GM19468 (cell line): ENCODE measurements around the gene FARP1.
"Not testable (repeated sequence)": the region's sequence is repeated elsewhere in the genome, so short reads cannot be mapped to it uniquely, and the experiment has no call there.

Experiments
- ATAC-seq: cut with Tn5 transposase; IDR thresholded peaks from one replicate; pipeline ENCODE4 v1.9.1; 2021; ENCODE audit warnings: mild to moderate bottlenecking, moderate library complexity, moderate number of reproducible peaks; ENCODE audit not compliant: unreplicated experiment; ENCODE audit errors: extremely low read depth

FARP1 gene

DNA sequence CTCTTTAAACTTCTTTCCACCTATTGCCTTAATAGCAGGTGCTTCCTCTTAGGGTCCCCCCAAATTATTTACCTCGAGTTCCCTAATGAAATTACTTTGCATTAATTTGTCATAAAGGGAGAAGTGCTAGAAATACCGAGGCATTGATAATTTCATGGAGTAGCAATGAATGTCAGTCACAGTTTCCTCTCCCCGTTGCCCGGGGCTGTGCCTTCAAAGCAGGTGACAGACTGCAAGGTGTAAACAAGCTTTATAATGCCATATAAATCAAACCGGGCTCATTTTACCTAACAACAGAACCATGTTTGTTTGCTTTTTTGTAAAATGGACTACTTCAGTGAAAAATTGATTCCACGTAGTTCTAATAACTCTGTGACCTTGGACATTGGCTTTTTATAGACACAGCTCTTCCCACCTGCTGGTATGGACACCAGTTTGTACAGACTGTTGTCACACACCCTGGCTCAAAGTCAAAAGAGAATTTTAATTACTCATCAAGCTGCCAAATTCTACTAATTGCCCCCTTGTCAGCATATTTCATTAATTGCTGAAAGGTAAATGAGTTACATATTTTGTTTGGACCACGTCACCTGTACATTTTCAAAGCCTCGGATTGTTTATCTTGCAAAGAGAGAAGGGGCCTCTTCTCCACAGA is 262.9 kb downstream of the FARP1 start:
- no peak for ATAC-seq

DNA sequence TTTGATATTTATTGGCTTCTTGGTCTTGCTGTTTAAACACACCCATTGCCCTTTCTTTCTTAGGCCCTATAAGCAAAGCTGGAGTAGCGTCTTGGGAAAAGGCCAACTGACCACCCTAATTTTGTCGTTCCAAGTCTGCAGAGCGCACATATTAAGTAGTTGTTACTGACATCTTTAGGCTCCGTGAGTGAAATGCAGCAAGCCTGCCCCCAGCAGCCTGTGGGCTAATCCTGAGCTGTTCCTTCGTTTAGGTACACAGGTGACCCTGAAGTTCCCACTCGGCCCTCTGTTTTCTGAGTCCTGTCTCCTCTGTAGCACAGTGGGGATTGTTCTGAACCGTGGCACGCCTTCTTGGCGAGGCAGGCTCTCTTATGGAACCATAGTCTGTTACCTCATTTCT is 263.5 kb downstream of the FARP1 start:
- ATAC-seq: no peak

- no peak for ATAC-seq
Observed at GRCh38 chr13:98406971-98407370, 264.1 kb downstream of the FARP1 start.

DNA sequence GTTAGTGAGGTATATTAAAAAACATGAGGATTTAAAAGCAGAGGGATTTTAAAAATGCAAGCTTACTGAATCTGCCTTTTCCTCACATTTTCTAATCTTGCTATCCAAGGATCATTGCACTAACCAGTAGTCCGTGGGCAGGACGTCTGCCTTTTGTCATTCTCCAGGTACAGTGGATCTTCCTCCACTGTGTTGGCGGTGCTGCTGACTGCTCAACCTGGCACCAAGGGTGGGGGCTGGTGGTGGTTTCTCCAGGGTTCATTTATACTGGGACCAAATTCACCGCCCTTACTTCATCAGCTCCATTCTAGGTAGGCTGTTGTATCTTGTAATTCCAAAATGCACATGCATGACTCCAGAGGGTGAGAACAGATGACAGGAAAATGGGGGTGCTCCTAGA is 264.7 kb downstream of the FARP1 start:
- no peak for ATAC-seq

DNA sequence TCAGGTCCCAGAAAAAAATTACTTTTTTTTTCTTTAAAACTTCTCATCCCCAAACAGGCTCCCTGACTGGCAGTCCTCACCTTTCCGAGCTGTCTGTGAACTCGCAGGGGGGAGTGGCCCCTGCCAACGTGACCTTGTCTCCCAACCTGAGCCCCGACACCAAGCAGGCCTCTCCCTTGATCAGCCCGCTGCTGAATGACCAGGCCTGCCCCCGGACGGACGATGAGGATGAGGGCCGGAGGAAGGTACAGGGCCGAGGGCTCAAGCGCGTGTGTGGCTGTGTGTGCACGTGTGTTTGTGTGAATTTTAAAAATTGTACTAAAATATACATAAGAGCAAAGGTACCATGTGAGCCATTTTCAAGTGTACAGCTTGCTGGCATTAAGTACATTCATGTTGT is 266.4 kb downstream of the FARP1 start:
- ATAC-seq: no peak

GRCh38 chr13:98410612-98411011 is 267.7 kb downstream of the FARP1 start:
- ATAC-seq: no peak

DNA sequence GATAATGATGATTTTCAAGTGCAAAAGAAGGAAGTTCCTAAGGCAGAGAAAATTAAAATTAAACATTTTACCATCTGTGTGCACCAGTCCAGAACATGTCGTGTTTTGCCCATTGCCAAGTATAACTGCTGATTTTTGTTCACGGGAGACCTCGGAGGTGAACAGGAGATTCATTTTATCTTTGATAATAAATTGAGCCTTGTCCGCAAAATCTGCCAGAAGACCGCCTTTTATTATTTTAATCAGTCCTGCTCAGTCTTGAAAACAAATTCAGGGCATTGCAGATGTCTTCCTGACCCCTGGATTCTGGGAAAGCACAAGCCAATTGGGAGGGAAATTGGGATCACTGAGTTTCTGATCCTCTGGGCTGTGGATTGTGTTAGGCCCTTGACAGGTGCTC is 268.1 kb downstream of the FARP1 start:
- ATAC-seq: no peak

GRCh38 chr13:98411617-98412265 is 268.8 kb downstream of the FARP1 start:
- ATAC-seq: no peak

DNA sequence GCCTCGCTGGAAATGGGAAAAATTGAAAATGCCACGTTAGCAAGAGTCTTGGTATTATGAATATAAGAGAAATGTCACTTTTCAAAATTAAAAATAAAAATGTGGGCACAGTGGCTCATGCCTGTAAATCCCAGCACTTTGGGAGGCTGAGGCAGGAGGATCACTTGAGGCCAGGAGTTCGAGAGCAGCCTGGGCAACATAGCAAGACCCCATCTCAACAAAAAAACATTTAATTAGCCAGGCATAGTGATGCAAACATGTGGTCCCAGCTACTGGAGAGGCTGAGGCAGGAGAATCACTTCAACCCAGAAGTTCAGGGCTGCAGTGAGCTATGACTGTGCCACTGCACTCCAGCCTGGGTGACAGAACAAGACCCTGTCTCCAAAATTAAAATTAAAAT is 270.4 kb downstream of the FARP1 start:
- not testable (repeated sequence) for ATAC-seq

DNA sequence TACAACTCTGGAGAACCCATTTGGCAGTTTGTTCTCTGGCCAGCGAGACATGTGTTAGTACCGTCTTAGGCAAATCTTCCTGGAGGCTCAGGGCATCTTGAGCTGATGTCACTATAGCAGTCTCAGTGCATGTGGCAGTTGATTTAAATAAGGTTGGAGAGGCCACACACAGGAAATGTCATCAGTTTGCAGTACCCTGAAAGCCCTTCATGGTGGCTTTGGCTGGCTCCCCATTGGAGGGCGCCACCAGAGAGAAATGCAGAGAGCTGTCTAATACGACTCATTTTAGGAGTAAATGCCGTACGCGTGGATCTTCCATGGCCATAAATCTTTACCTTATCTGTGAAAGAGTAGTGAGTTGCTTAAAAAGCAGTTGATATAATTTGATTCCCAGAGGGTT is 270.9 kb downstream of the FARP1 start:
- ATAC-seq: no peak

DNA sequence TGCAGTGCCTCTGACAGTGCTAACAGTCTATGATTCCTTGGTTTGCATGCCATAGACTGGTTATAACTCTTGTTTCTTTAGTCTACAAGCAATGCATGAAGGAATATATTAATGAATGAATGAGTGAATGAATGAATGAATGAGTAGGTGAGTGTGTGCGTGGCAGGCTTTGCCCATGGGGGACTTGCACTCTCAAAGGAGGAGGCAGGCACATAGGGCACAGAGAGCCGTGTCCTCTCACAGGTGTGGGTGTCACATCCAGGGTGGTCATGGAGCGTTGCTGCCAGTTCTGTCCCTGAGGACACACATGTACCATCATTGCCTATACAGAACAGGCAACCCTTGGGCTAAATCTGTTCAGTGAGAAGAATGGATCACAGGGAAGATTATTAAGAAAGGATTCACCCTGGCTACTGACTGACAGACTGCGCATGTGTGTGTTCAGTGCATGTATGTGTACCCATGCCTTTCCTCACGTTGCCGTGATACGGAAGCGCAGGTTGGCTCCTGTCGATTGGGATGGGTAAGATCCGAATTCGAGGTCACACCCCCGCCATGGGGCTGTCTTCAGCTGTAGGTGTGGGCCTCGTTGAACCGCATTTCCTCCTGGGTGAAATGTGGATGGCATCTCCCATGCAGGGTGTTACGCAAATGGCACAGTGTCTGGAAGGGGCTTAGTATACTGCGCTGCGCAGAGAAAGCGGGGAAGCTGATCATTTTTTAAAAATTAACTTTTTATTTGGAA is 272.6 kb downstream of the FARP1 start:
- no peak for ATAC-seq

DNA sequence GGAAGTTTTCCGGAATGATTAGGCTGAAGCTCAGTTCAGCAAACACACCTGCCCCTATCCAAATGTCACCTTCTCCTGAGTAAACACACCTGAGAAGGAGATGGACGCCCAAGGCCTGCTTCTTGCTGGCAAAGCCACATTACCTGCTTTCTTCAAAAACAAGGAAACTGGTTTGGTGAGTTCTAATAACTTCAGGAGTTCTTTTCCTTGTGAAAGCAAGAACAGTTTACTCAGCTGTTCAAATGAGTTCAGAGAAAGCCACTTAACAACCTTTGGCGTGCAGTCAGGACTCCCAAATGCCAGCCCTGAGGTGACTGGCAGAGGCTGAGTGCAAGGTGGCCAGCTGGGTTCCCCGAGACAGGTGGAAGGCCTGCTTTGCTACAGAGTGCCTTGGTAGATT is 273.5 kb downstream of the FARP1 start:
- no peak for ATAC-seq

DNA sequence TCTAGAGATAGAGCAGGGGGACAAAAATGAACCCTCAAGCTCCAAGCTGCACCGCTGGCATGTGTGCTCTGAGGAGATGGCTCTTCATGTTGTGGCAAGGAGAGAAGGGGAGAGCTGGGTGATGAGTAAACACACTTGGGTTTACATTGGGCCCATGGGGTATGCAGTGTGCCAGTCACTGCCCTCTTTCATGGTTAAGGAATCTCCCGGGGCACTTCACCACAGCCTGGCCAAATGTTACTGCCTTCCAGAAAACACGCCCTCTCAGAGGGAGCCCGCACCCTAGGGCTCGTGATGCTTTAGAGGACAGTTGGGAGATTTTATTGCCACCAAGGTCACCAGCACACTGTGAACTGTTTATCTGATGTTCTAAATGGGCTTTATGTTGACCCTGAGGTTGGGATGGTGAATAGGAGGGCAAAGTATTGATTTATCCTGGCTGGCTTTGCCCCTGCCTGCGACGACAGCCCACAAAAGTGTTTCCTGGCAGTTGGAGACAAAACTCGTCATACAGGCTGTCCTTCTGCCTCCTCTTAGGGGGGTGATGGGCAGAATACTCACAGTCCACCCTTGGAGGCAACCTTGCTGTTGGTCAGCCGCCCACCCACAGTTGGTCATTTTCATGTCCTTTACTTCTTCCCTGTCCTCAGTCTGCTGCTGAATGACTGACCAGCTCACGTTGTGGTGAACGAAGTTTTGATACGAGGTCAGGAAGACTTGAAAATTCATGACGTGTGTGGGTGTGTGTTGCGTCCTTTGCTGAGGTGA is 277.1 kb downstream of the FARP1 start:
- ATAC-seq: no peak

DNA sequence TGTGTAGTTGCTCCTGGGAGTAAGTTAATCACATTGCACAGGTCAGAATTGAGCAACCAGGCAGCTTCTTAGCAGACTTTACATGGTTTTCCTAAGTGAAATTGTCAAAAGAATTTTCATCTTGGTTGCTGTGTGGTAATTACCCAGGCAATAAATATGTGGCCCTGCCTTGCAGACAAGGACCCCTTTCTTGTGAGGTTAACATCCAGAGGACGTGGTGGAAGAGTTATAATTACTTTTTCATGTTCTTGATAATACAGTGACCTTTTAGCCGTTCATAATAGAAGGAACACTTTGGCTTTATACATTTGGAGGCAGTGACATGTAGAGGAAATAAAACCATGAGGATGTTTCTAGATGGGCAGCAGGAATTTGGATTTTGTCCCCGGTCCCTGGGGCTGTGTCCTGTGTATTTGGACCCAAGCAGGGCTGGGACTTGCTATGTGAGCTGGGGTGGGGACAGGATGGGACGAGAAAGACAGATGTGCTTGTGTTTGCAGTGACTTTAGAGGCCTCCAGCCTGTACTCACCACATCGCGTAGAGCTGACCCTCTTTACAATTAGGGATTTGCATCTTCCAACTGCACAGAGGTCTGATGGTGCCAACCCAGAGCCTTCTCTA is 277.8 kb downstream of the FARP1 start:
- ATAC-seq: no peak

DNA sequence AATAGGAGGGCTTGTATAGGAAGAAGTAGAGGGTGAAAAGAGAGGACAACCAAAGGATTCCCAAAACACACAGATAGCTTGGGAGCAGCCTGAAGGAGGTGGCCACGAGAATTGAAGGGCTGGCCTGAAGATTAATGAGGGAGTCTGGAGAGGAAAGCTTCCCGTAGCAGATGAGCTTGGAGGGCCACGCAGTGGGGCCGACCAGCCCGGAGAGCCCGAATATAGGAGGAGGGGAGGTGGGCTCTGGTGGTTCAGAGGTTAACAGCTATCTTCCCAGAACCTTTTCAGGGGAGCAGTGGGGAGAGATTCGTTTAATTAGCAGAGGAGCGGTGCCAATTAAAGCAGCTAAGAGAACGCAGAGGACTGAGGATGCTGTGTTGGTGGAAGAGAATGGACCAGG is 279.2 kb downstream of the FARP1 start:
- no peak for ATAC-seq

GRCh38 chr13:98423417-98423816 is 280.5 kb downstream of the FARP1 start:
- ATAC-seq: no peak

DNA sequence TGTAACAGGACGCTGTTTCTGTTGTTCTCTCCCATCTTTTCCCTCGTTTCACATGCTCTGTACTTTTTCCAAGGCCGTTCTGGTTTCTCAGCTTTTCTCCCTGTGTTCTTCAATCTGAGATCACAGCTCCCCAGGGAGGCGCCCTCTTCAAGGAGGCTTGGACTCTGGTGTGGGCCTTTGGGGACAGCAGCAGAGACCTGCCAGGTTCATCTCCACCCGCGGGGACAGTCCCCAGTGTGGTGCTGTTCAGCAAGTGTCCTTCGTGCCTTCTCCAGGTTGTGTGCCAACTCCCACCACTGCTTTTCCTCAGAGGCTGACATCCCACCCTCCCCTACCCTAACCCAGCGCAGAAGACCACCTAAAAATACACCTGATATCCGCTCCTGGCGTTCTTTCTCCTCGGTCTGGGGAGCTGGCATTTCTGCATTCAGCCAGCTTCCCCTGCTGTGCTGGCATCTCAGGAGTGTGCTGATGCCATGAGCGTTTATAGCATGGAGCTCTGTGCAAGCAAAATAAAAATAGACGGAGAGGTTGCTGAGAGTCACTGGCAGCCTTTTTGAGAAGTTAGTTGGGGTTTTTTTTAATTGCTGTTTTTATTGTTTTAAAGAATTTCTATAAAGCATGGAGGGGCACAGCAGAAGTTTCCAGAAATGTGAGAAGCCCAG is 284.6 kb downstream of the FARP1 start:
- ATAC-seq: no peak

DNA sequence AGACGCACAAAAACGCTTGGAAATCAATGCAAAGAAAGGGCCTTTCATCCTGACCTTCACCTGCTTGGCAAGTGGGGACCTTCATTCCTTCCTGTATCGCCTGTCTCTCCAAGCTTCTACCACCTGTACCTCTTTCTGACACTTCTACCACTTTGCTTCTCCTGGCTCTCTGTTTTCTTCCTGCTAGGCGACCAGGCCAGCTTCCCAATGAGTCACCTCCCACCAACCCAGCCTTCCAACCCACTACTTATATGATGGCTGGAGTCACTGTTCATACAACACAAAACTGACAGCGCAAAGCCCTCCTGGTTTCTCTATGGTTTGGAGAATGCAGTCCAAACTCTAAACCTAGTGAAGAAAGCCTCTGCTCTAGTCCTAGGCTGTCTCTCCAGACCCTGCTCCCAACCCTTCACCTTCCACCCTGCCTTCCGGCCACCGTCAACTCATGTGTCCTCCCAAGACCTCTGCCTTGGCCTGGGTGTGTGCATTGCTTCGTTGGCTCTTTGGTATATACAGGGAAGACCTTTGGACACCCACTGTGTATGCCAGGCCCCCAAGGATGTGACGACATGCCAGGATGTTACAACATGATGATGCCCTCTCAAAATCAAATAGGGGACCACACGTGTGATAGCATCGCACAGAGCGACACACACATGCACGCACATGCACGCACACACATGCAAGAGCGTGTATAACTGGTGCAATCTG is 285.5 kb downstream of the FARP1 start:
- ATAC-seq: no peak

- no peak for ATAC-seq
Observed at GRCh38 chr13:98429081-98429480, 286.2 kb downstream of the FARP1 start.
